Measurements from ENCODE around the gene KCTD8.

DNA sequence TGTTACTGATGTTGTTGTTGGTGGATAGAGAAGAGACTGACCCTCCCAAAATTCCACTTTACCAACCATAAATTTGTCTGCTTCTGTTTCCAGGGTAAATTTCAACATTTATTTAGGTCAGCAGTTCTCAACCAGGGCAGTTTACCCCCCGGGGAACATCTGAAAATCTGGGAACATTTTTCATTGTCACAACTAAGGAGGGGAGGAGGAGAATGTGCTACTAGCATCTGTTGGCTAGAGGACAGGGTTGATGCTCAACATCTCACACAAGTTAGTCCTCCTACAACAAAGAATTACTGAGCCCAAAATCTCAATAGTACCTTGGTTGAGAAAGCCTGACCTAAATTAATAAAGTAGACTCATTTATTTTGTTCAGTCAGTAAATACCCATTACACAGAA, 25.7 kb downstream of the KCTD8 start:
- TF ChIP-seq, protein P1, sequence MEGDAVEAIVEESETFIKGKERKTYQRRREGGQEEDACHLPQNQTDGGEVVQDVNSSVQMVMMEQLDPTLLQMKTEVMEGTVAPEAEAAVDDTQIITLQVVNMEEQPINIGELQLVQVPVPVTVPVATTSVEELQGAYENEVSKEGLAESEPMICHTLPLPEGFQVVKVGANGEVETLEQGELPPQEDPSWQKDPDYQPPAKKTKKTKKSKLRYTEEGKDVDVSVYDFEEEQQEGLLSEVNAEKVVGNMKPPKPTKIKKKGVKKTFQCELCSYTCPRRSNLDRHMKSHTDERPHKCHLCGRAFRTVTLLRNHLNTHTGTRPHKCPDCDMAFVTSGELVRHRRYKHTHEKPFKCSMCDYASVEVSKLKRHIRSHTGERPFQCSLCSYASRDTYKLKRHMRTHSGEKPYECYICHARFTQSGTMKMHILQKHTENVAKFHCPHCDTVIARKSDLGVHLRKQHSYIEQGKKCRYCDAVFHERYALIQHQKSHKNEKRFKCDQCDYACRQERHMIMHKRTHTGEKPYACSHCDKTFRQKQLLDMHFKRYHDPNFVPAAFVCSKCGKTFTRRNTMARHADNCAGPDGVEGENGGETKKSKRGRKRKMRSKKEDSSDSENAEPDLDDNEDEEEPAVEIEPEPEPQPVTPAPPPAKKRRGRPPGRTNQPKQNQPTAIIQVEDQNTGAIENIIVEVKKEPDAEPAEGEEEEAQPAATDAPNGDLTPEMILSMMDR (IDR thresholded peaks at IDR 0.05), result no peak
- TF ChIP-seq EZH2 (IDR thresholded peaks at IDR 0.05) (no peak), EZH2phosphoT487 (IDR thresholded peaks at IDR 0.05) (no peak)

All from neural progenitor cell (in vitro differentiated cells).